DMS 273 (cell line): ENCODE measurements around the gene NOL9.

Experiments
- DNase-seq: peaks from one replicate; lab custom pipeline; 2025; ENCODE audit not compliant: unreplicated experiment; lab: John Stamatoyannopoulos, UW

The NOL9 gene

DNA sequence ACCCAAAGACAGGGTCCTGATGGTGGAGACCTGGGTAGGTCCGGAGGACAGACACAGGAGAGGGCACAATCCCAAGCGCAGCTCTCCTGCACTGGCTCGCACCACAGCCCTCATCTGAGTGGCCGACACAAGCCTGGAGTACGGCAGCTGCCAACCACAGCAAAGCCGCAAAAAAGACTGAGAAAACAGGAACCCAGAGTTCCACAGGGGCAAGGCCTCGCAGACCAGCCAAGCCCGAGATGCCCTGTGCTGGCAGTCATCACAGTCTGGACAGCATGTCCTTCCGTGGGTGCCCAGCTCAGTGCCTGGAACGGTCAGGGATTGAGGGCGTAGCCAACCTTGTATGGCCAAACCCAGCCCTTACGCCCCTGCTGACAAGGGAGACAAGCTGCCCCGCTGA is 36.9 kb upstream of the NOL9 start:
- no peak for DNase-seq

DNA sequence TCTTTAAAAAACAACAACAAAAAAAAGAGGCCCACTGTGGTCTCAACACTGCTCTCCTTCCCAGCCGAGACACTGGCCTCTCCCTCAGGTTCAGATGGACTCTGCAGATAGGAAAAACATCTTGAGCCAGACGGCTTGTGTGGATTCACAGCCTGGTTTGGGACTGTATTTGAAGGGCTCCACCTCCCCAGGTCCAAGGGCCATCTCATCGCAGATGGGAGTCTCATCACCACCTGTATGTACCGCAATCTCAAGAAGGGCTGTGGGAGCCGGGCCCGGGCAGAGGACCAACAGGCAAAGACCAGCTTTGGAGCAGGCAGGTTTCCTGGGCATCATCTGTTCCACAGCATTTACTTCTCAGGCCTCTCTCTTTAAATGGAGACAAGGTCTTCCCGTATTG is 35.7 kb upstream of the NOL9 start:
- DNase-seq = no peak

DNA sequence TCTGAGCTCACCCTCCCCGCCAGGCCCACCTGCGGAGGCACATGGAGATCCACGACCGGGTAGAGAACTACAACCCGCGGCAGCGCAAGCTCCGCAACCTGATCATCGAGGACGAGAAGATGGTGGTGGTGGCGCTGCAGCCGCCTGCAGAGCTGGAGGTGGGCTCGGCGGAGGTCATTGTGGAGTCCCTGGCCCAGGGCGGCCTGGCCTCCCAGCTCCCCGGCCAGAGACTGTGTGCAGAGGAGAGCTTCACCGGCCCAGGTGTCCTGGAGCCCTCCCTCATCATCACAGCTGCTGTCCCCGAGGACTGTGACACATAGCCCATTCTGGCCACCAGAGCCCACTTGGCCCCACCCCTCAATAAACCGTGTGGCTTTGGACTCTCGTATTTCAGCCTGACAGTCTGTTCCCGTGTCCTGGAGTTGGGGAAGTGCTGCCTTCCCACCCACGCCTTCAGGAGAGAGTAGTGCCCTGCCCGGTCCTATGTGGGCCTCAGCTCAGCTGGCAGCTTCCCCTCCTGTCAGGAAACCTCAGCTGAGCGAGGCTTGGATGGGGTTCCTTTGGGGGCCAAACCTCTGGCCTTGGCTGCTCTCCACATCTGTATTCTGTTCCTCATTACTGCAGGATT is 34.7 kb upstream of the NOL9 start:
- no peak for DNase-seq

DNA sequence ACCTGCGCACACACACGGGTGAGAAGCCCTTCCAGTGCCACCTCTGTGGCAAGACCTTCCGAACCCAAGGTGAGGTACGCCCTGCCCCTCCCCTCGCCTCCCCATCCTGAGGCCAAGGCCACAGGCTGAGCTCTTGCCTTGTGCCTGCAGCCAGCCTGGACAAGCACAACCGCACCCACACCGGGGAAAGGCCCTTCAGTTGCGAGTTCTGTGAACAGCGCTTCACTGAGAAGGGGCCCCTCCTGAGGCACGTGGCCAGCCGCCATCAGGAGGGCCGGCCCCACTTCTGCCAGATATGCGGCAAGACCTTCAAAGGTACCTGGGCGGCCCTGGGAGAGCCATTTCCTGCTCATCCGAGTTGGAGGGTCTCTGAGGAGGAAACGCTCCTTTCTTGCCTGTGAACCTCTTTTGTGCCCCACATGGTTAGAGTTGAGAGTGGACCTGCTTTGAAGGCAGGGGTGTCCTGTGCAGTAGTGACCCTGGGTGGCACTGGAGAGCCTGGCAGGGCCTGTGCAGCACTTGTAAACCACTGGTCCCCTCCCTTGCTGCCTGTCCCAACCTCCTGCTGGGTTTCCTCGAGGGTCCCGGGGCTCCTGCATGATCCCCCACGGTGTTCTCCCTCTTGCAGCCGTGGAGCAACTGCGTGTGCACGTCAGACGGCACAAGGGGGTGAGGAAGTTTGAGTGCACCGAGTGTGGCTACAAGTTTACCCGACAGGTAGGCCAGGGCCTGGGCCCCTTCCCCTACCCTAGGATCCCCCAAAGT is 34.0 kb upstream of the NOL9 start:
- no peak for DNase-seq

DNA sequence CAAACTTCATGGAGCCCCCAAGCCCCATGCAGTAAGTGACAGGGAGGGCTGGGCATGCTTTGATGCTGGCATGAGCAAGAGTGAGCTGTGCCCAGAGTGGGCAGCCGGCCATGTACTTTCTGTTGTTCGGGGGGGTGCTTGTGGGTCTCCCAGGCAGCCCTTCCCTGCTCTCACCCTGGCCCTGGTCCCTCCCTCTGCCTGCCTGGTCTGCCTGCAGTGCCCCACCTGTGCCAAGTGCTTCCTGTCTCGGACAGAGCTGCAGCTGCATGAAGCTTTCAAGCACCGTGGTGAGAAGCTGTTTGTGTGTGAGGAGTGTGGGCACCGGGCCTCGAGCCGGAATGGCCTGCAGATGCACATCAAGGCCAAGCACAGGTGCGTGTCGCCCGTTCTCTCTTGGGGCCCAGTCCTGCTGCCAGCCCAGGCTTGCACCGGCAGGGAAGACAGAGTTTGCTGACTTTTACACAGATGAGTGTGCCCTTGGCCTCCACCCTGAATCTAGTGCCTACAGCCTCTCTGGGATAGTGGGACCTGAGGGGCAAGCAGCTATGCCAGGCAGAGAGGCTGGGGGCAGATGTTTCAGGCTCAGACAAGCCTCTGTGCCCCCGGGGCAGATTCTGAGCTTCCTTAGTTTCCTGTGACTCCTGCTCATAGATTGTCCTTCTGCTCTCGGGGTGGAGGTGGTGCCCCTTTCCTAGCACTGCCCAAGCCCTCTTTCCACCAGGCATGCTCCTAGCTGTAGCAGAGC is 33.1 kb upstream of the NOL9 start:
- peak; percentile 38 for DNase-seq

DNA sequence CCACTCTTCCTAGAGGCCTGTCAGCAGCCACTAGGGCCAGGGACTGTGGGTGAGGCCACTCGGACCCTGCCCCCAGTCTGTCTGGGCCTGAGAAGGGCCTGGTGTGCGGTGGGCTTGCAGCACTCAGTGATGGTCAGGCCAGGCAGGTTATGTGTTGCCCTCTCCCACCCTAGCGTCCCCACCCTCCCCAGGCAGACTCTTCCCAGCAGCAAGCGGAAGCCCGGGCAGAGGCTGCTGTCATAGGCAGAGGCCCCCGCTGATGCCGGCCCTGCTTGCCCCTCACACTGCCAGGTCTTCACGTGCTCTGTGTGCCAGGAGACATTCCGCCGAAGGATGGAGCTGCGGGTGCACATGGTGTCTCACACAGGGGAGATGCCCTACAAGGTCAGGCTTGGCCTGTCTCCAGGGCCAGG is 32.1 kb upstream of the NOL9 start:
- DNase-seq = no peak

DNA sequence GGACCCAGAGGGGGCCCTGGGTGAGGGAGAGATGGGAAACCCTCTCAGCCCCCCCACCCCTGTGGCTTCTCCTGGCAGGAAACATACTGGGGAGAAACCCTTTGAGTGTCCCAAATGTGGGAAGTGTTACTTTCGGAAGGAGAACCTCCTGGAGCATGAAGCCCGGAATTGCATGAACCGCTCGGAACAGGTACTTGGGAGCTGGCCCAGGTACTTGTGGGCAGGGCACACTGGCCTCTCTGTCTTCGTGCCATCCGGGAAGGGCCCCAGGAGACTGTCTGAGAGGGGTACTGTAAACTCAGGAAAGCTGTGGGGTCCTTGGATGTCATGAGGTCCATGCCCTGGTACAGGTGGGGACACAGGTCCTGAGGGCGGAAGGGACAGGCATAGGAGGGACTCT is 31.5 kb upstream of the NOL9 start:
- DNase-seq = no peak

DNA sequence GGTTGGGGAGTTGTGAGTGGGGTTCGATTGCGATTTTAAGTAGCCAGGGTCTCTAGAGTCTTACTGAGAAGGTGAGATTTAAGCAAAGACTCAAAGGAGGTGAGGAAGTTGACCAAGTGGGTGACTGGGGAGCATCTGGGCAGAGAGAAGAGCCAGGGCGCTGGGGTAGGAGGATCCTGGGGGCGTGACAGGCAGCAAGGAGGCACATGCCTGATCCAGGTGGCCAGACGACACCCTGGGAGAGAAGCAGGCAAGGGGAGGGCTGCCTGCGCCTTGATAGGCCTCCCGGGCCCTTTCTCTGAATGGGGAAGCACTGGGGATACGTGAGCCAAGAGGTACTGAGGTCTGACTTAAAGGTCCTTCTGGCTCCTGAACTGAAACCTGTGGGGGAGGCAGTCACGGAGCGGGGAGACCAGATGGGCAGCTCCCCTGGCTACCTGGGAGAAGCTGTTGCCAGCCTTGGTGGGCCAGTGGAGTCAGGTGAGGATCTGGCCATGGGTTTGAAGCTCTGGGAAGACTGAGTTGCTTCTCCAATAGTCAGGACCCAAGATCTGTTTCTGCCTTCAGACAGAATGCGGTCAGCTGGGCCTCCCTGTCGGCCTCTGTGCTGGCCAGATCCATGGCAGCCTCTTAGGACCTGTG is 30.9 kb upstream of the NOL9 start:
- DNase-seq = peak; percentile 56

DNA sequence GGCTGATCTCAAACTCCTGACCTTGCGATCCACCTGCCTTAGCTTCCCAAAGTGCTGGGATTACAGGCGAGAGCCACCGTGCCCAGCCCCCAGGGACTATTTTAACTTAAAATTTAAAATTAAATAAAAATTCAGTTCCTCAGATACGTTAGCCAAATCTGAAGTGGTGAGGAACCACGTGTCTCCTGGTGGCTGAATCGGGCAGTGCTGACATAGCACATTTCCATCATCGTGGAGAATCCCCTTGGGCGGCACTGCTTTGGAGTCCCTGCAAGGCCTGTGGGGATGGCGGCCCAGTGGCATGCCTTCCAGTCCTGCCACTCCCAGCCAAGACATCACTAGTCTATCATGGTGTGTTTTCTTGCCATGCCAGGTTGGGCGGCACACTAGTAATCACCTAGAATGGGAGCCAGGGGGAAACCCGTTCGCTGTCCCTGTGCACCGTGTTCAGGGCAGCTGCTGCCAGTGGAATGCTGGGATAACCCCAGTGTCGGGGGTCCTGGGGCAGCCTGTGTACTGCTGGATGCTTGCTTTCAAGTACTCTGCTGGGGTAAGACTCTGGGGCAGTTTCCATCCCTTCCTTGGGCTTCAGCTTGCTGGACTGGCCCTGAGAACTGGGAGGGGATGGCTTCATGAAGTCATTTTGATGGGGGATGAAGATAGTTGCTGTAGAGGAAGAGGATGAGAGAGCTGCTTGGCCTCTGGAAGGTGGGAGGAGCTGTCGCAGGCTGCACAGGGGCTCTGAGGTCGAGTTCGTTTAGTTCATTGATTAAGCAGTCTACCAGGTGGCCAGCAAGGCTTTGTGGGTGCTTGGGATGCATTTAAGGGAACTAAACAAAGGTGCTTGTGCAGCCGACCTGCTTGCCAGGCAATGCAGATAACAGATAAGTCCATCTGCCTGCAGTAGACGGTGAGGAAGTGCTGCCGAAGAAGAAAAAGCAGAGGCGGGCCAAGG is 30.1 kb upstream of the NOL9 start:
- DNase-seq = no peak

DNA sequence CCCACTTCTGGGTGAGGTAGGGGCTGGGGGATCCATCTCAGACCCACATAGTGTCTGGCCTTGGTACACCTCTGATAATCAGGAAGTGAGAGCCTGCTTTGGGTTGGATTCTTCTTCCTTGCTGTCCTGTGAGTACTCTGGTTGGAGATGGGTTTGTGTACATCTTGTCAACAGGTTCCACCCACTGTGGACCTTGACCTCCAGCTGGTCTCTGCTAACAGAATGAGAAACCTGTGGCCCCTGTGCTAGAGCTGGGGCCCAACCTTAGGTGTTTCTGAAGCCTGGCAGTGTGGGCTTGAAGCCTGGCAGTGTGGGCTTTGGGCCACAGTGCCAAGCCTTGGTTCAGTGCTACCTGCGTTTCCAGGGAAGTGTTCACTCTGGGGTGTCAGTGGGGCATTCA is 28.1 kb upstream of the NOL9 start:
- no peak for DNase-seq

DNA sequence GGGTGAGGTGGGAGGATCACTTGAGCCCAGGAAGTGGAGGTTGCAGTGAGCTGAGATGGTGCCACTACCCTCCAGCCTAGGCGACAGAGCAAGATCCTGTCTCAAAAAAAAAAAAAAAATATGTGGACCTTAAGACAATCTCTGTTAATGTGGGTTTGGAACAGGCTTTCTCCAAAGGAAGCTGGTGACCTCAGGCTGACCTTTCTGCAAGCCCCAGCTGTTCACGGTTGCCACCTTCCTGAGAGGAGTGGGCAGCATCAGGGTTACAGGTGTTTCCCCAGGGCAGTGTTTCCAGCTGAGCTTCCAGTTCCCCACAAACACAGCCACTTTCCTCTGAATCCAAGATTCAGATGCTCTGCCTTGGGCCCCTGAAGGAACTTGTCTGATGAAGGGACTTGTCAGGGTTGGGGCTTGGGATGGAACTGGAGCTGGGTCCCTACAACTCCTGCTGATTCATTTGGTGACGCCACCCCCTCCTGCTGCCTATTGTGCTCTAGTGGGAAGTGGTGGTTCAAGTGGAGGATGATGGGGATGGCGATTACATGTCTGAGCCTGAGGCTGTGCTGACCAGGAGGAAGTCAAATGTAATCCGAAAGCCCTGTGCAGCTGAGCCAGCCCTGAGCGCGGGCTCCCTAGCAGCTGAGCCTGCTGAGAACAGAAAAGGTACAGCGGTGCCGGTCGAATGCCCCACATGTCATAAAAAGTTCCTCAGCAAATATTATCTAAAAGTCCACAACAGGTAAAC is 27.4 kb upstream of the NOL9 start:
- DNase-seq = no peak

DNA sequence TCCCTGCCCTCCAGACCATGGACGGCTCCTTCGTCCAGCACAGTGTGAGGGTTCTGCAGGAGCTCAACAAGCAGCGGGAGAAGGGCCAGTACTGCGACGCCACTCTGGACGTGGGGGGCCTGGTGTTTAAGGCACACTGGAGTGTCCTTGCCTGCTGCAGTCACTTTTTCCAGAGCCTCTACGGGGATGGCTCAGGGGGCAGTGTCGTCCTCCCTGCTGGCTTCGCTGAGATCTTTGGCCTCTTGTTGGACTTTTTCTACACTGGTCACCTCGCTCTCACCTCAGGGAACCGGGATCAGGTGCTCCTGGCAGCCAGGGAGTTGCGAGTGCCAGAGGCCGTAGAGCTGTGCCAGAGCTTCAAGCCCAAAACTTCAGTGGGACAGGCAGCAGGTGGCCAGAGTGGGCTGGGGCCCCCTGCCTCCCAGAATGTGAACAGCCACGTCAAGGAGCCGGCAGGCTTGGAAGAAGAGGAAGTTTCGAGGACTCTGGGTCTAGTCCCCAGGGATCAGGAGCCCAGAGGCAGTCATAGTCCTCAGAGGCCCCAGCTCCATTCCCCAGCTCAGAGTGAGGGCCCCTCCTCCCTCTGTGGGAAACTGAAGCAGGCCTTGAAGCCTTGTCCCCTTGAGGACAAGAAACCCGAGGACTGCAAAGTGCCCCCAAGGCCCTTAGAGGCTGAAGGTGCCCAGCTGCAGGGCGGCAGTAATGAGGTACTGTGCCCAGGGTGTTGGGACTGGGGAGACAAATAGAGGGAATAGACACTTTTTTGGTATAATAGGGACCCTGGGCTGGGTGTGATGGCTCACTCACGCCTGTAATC is 26.5 kb upstream of the NOL9 start:
- peak; percentile 53 for DNase-seq

DNA sequence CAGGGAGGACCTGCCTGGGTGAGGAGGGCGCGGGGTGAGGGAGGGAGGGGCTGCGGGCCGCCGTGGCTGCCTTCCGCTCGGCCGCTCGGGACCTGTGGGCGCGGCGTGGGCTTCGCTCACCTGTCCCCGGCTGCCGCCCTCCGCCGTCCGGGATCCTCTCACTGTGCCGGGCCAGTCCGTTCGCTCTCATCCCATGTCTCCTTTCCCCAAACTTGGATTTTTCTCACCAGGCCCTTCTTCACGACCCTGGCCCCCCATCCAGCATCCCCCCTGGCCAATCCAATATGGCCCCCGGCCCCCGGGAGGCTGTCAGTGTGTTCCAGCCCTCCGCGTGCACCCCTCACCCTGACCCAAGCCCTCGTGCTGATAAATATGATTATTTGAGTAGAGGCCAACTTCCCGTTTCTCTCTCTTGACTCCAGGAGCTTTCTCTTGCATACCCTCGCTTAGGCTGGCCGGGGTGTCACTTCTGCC is 25.8 kb upstream of the NOL9 start:
- no peak for DNase-seq

DNA sequence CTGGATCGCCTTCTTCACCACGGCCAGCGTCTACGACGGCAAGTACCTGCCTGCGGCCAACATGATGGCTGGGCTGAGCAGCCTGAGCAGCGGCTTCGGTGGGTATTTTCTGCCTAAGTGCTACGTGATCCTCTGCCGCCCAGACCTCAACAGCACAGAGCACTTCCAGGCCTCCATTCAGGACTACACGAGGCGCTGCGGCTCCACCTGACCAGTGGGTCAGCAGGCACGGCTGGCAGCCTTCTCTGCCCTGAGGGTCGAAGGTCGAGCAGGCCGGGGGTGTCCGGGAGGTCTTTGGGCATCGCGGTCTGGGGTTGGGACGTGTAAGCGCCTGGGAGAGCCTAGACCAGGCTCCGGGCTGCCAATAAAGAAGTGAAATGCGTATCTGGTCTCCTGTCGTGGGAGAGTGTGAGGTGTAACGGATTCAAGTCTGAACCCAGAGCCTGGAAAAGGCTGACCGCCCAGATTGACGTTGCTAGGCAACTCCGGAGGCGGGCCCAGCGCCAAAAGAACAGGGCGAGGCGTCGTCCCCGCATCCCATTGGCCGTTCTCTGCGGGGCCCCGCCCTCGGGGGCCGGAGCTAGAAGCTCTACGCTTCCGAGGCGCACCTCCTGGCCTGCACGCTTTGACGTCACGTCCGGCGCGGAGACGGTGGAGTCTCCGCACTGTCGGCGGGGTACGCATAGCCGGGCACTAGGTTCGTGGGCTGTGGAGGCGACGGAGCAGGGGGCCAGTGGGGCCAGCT is 25.2 kb upstream of the NOL9 start, which contains the start of gene ZBTB48:
Gene ZBTB48 (plus strand): TSS at position 621 of the 745 bp plus-strand sequence. CDS start 616 bp downstream, outside the sequence.
- DNase-seq = peak; percentile 100

DNA sequence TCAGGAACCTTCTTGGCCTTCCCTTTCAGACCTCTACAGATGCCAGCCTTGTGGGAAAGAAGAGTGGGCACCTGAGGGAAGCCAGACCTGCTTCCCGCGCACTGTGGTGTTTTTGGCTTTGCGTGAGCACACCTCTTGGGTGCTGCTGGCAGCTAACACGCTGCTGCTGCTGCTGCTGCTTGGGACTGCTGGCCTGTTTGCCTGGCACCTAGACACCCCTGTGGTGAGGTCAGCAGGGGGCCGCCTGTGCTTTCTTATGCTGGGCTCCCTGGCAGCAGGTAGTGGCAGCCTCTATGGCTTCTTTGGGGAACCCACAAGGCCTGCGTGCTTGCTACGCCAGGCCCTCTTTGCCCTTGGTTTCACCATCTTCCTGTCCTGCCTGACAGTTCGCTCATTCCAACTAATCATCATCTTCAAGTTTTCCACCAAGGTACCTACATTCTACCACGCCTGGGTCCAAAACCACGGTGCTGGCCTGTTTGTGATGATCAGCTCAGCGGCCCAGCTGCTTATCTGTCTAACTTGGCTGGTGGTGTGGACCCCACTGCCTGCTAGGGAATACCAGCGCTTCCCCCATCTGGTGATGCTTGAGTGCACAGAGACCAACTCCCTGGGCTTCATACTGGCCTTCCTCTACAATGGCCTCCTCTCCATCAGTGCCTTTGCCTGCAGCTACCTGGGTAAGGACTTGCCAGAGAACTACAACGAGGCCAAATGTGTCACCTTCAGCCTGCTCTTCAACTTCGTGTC is 24.5 kb upstream of the NOL9 start:
- DNase-seq = no peak

DNA sequence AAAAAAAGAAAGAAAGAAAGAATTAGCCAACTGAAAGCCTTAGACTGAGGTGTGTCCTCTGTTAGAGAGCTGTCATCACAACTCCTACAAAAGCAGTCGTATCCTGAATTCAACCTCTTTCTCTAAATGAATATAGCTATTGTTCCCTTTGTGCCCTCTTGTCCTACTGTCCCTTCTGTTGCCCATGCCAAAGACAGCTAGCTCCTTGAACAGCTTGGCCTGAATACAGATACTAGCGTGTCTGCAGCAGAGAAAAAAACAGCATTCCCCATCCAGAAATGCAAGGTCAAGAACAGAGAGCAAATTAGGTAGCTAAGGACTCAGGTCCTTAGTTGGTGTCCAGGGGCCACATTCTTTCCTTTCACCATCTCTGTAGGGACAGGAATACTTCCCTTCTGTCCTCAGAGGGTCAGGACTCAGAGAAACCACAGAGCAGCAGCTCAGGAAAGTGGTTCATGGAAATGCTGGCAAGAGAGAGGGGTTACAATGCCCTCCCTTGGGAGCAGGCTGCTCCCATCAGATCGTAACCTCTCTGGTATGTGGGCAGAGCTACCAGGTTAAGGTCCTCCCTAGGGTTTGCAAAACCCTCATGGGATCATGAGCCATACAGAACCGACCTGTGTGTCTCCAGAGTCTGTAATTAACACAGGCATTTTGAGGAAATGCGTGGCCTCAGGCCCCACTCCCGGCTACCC is 23.7 kb upstream of the NOL9 start:
- DNase-seq = no peak

DNA sequence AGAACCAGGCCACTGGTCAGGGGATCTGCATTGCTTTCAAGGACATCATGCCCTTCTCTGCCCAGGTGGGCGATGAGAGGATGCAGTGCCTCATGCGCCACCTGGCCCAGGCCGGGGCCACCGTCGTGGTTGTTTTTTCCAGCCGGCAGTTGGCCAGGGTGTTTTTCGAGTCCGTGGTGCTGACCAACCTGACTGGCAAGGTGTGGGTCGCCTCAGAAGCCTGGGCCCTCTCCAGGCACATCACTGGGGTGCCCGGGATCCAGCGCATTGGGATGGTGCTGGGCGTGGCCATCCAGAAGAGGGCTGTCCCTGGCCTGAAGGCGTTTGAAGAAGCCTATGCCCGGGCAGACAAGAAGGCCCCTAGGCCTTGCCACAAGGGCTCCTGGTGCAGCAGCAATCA is 20.5 kb upstream of the NOL9 start:
- no peak for DNase-seq
